ENCODE measurements around the gene ERGIC3. TPM values are rescaled to one million over a fixed set of nuclear protein-coding genes. Genes with fewer than 3 reads are reported as not detected.

Gene ERGIC3
- total RNA-seq: 100 to 1,000 TPM; 133 to 142 TPM

- Mint-ChIP-seq H3K9me3 (no peaks in the 10 kb centered on the region), H3K4me1 (no peaks in the 10 kb centered on the region), H3K36me3 (ENCODE audit: low read depth) (peaks cover 16% of the 10 kb centered on the region), H3K4me3 (peak within 1 kb of the TSS; percentile 83), H3K27ac (peak within 1 kb of the TSS; percentile 71), H3K27me3 (no peaks in the 10 kb centered on the region)
- ATAC-seq (replicated peaks): peak; percentile 99
Measured at GRCh38 chr20:35541783-35542662, at the start of gene ERGIC3. ERGIC3 (plus strand) TSS chr20:35542078; CDS start chr20:35542098, 20 bp downstream.

GRCh38 chr20:35492352-35492751 is 49.5 kb upstream of the ERGIC3 start:
- H3K4me3 Mint-ChIP-seq: peak overlapping the region; percentile 96
- H3K36me3 Mint-ChIP-seq (ENCODE audit: low read depth): peaks cover 93% of the 10 kb centered on the region
- H3K9me3 Mint-ChIP-seq: no peaks in the 10 kb centered on the region
- H3K4me1 Mint-ChIP-seq: peaks cover 36% of the 10 kb centered on the region
- no peaks in the 10 kb centered on the region for H3K27me3 Mint-ChIP-seq
- ATAC-seq (replicated peaks): no peak
- H3K27ac Mint-ChIP-seq: peak overlapping the region; percentile 99

- ATAC-seq (replicated peaks): no peak
- Mint-ChIP-seq H3K4me1 (peaks cover 20% of the 10 kb centered on the region), H3K9me3 (no peaks in the 10 kb centered on the region), H3K27ac (no peak overlapping the region), H3K4me3 (no peak overlapping the region), H3K36me3 (ENCODE audit: low read depth) (peaks cover 99% of the 10 kb centered on the region), H3K27me3 (no peaks in the 10 kb centered on the region)
Measured at GRCh38 chr20:35496481-35496880, 45.4 kb upstream of the ERGIC3 start.

- H3K9me3 Mint-ChIP-seq: no peaks in the 10 kb centered on the region
- no peak overlapping the region for H3K4me3 Mint-ChIP-seq
- peaks cover 14% of the 10 kb centered on the region for H3K4me1 Mint-ChIP-seq
- H3K27ac Mint-ChIP-seq: no peak overlapping the region
- H3K36me3 Mint-ChIP-seq (ENCODE audit: low read depth): peaks cover 99% of the 10 kb centered on the region
- H3K27me3 Mint-ChIP-seq: no peaks in the 10 kb centered on the region
- ATAC-seq (replicated peaks): no peak
Measured at GRCh38 chr20:35497320-35497719, 44.6 kb upstream of the ERGIC3 start.

GRCh38 chr20:35497780-35498189 is 44.1 kb upstream of the ERGIC3 start:
- Mint-ChIP-seq H3K27ac (no peak overlapping the region), H3K4me3 (no peak overlapping the region), H3K9me3 (no peaks in the 10 kb centered on the region), H3K4me1 (peaks cover 15% of the 10 kb centered on the region), H3K36me3 (ENCODE audit: low read depth) (peaks cover 99% of the 10 kb centered on the region), H3K27me3 (no peaks in the 10 kb centered on the region)
- no peak for ATAC-seq (replicated peaks)

- H3K27ac Mint-ChIP-seq: peak overlapping the region; percentile 7
- ATAC-seq (replicated peaks): no peak
- H3K4me1 Mint-ChIP-seq: peaks cover 19% of the 10 kb centered on the region
- no peaks in the 10 kb centered on the region for H3K27me3 Mint-ChIP-seq
- H3K4me3 Mint-ChIP-seq: no peak overlapping the region
- no peaks in the 10 kb centered on the region for H3K9me3 Mint-ChIP-seq
- H3K36me3 Mint-ChIP-seq (ENCODE audit: low read depth): peaks cover 100% of the 10 kb centered on the region
Measured at GRCh38 chr20:35499271-35499670, 42.6 kb upstream of the ERGIC3 start.

- peaks cover 30% of the 10 kb centered on the region for H3K4me1 Mint-ChIP-seq
Measured at GRCh38 chr20:35502352-35502751, 39.5 kb upstream of the ERGIC3 start.

GRCh38 chr20:35503281-35503680 is 38.6 kb upstream of the ERGIC3 start:
- no peak for ATAC-seq (replicated peaks)
- H3K9me3 Mint-ChIP-seq: no peaks in the 10 kb centered on the region
- no peak overlapping the region for H3K4me3 Mint-ChIP-seq

More at GRCh38 chr20:35502352-35502751, 39.5 kb upstream of the ERGIC3 start:
- ATAC-seq (replicated peaks): no peak
- H3K27ac Mint-ChIP-seq: peak overlapping the region; percentile 21
- peaks cover 100% of the 10 kb centered on the region for H3K36me3 Mint-ChIP-seq (ENCODE audit: low read depth)
- H3K27me3 Mint-ChIP-seq: no peaks in the 10 kb centered on the region
- H3K4me3 Mint-ChIP-seq: no peak overlapping the region
- H3K9me3 Mint-ChIP-seq: no peaks in the 10 kb centered on the region

GRCh38 chr20:35503841-35504561 is 37.9 kb upstream of the ERGIC3 start:
- H3K27ac Mint-ChIP-seq: no peak overlapping the region
- ATAC-seq (replicated peaks): no peak
- peaks cover 100% of the 10 kb centered on the region for H3K36me3 Mint-ChIP-seq (ENCODE audit: low read depth)

More at GRCh38 chr20:35503281-35503680, 38.6 kb upstream of the ERGIC3 start:
- peaks cover 100% of the 10 kb centered on the region for H3K36me3 Mint-ChIP-seq (ENCODE audit: low read depth)
- no peak overlapping the region for H3K27ac Mint-ChIP-seq
- peaks cover 31% of the 10 kb centered on the region for H3K4me1 Mint-ChIP-seq
- H3K27me3 Mint-ChIP-seq: no peaks in the 10 kb centered on the region

GRCh38 chr20:35504751-35505150 is 37.1 kb upstream of the ERGIC3 start:
- no peaks in the 10 kb centered on the region for H3K9me3 Mint-ChIP-seq
- no peaks in the 10 kb centered on the region for H3K27me3 Mint-ChIP-seq
- no peak for ATAC-seq (replicated peaks)
- peaks cover 100% of the 10 kb centered on the region for H3K36me3 Mint-ChIP-seq (ENCODE audit: low read depth)
- peaks cover 31% of the 10 kb centered on the region for H3K4me1 Mint-ChIP-seq
- H3K27ac Mint-ChIP-seq: peak overlapping the region; percentile 82
- no peak overlapping the region for H3K4me3 Mint-ChIP-seq

More at GRCh38 chr20:35503841-35504561, 37.9 kb upstream of the ERGIC3 start:
- Mint-ChIP-seq H3K9me3 (no peaks in the 10 kb centered on the region), H3K4me3 (no peak overlapping the region), H3K4me1 (peaks cover 31% of the 10 kb centered on the region), H3K27me3 (no peaks in the 10 kb centered on the region)

- ATAC-seq (replicated peaks): peak; percentile 8
Measured at GRCh38 chr20:35506179-35506578, 35.7 kb upstream of the ERGIC3 start.

GRCh38 chr20:35506872-35507638 is 34.8 kb upstream of the ERGIC3 start:
- ATAC-seq (replicated peaks): peak; percentile 84
- Mint-ChIP-seq H3K27ac (peak overlapping the region; percentile 82), H3K9me3 (no peaks in the 10 kb centered on the region), H3K27me3 (no peaks in the 10 kb centered on the region), H3K36me3 (ENCODE audit: low read depth) (peaks cover 100% of the 10 kb centered on the region), H3K4me3 (peak overlapping the region; percentile 26), H3K4me1 (peaks cover 31% of the 10 kb centered on the region)

More at GRCh38 chr20:35506179-35506578, 35.7 kb upstream of the ERGIC3 start:
- Mint-ChIP-seq H3K27ac (peak overlapping the region; percentile 82), H3K4me1 (peaks cover 31% of the 10 kb centered on the region), H3K36me3 (ENCODE audit: low read depth) (peaks cover 100% of the 10 kb centered on the region), H3K27me3 (no peaks in the 10 kb centered on the region), H3K4me3 (peak overlapping the region; percentile 8), H3K9me3 (no peaks in the 10 kb centered on the region)

GRCh38 chr20:35508493-35509218 is 33.2 kb upstream of the ERGIC3 start:
- Mint-ChIP-seq H3K27ac (no peak overlapping the region), H3K9me3 (no peaks in the 10 kb centered on the region), H3K4me1 (peaks cover 19% of the 10 kb centered on the region), H3K36me3 (ENCODE audit: low read depth) (peaks cover 100% of the 10 kb centered on the region), H3K27me3 (no peaks in the 10 kb centered on the region), H3K4me3 (no peak overlapping the region)
- ATAC-seq (replicated peaks): no peak
